HCT116 (cell line): ENCODE results near the gene GOSR1. TPM values are rescaled to one million over a fixed set of nuclear protein-coding genes. Genes with fewer than 3 reads are reported as not detected.
"Not testable (repeated sequence)": the region's sequence is repeated elsewhere in the genome, so short reads cannot be mapped to it uniquely, and the experiment has no call there.

Experiments used
- ATAC-seq: fragments of 200-7000 bp; cut with Tn5 transposase; 2 replicates; pipeline ENCODE4 v1.9.1; 2020; ENCODE audit warnings: mild to moderate bottlenecking, moderate library complexity
- BruUV-seq: library from RNA; stranded (reverse); fragments of 400-500 nt; replicated peaks from 2 replicates; lab custom pipeline; 2021; lab: Mats Ljungman, UMichigan
- CTCF ChIA-PET: fragments of 300-600 bp; sonication (Branson Sonifier 250); formaldehyde crosslinking; loops from one replicate; lab custom pipeline; 2021; ENCODE audit warnings: antibody characterized with exemption; lab: Charles Lee
- POLR2A ChIA-PET: fragments of 300-600, 350-600 bp; sonication (Branson Sonifier 250); formaldehyde crosslinking; loops from one replicate; lab custom pipeline; 2021; ENCODE audit warnings: antibody characterized with exemption; lab: Charles Lee
- RAD21 ChIA-PET, 2 experiments: fragments of 300-600 bp; sonication (Branson Sonifier 250); formaldehyde crosslinking; loops; one replicate each; lab custom pipeline; 2023; ENCODE audit warnings: low total read pairs in 2 of 2; ENCODE audit not compliant: uncharacterized antibody in 2 of 2, unreplicated experiment in 2 of 2, low non-redundant PET in 1 of 2; lab: Charles Lee
- DNase-seq: peaks from one replicate; pipeline ENCODE4 v3.0.0-alpha.2; 2010; ENCODE audit warnings: low read depth, low spot score
- H2AFZ ChIP-seq: fragments of 200-600 bp; shearing (Covaris generic), sonication (generic); 2 replicates; pipeline ENCODE4 v1.6.1; 2017; ENCODE audit warnings: low read depth, mixed run types, mixed read lengths, antibody characterized with exemption, low read length; ENCODE audit not compliant: poor library complexity, severe bottlenecking
- H3K27ac ChIP-seq: 2 replicates; pipeline ENCODE4 v1.5.1; 2012; ENCODE audit warnings: low read depth, low read length
- H3K27me3 ChIP-seq: fragments of 200-600 bp; sonication (generic); 2 replicates; pipeline ENCODE4 v1.6.1; 2016; ENCODE audit warnings: mixed run types, low read length, mixed read lengths; ENCODE audit not compliant: insufficient read depth
- H3K36me3 ChIP-seq, 2 experiments: fragments of 200-500 bp in 1 of 2; fragments of 200-600 bp in 1 of 2; sonication (Bioruptor generic) in 1 of 2; sonication (generic) in 1 of 2; 2 replicates each; pipeline versions ENCODE4 v1.5.1 to v1.6.1; 2014 to 2016; ENCODE audit warnings: low read length in 2 of 2, inconsistent platforms in 1 of 2, mixed read lengths in 1 of 2, mixed run types in 1 of 2; ENCODE audit not compliant: insufficient read depth in 2 of 2, control insufficient read depth in 1 of 2
- H3K4me1 ChIP-seq, 2 experiments: fragments of 200-600 bp in 1 of 2; sonication (generic) in 1 of 2; 2 replicates each; pipeline versions ENCODE4 v1.5.1 to v1.6.1; 2012 to 2017; ENCODE audit warnings: low read length in 2 of 2, inconsistent platforms in 1 of 2, mild to moderate bottlenecking in 1 of 2, mixed read lengths in 1 of 2, mixed run types in 1 of 2, moderate library complexity in 1 of 2; ENCODE audit not compliant: insufficient read depth in 2 of 2, control insufficient read depth in 1 of 2
- H3K4me2 ChIP-seq: fragments of 200-600 bp; sonication (generic); 2 replicates; pipeline ENCODE4 v1.6.1; 2017; ENCODE audit warnings: mixed run types, low read length, mixed read lengths
- H3K4me3 ChIP-seq, 2 experiments: fragments of 200-600 bp in 1 of 2; sonication (generic) in 1 of 2; replicated peaks in 1 of 2; 2 replicates each; pipeline ENCODE4 v1.5.1; 2011 to 2016; ENCODE audit warnings: low read length in 2 of 2, control low read depth in 1 of 2, low read depth in 1 of 2, mild to moderate bottlenecking in 1 of 2, mixed read lengths in 1 of 2, mixed run types in 1 of 2
- H3K79me2 ChIP-seq: fragments of 200-600 bp; sonication (generic); 2 replicates; pipeline ENCODE4 v1.6.1; 2017; ENCODE audit warnings: mild to moderate bottlenecking, mixed run types, low read length, moderate library complexity, mixed read lengths; ENCODE audit not compliant: insufficient read depth
- H3K9ac ChIP-seq: fragments of 200-600 bp; sonication (generic); 2 replicates; pipeline ENCODE4 v1.6.1; 2016; ENCODE audit warnings: low read length, mixed read lengths
- H3K9me2 ChIP-seq: fragments of 200-600 bp; sonication (generic), shearing (Covaris generic); 2 replicates; pipeline ENCODE4 v1.6.1; 2017; ENCODE audit warnings: mixed run types, mild to moderate bottlenecking, moderate library complexity; ENCODE audit not compliant: insufficient read depth
- H3K9me3 ChIP-seq, 2 experiments: fragments of 200-500 bp in 1 of 2; fragments of 200-600 bp in 1 of 2; sonication (Bioruptor generic) in 1 of 2; sonication (generic) in 1 of 2; 2 replicates each; pipeline ENCODE4 v1.6.1; 2014 to 2017; ENCODE audit warnings: low read length in 2 of 2, mixed read lengths in 2 of 2, inconsistent platforms in 1 of 2, low read depth in 1 of 2, mild to moderate bottlenecking in 1 of 2, mixed run types in 1 of 2, moderate library complexity in 1 of 2; ENCODE audit not compliant: control insufficient read depth in 1 of 2, insufficient read depth in 1 of 2
- H4K20me1 ChIP-seq: fragments of 200-600 bp; sonication (generic), shearing (Covaris generic); 2 replicates; pipeline ENCODE4 v1.6.1; 2017; ENCODE audit warnings: mixed run types, mild to moderate bottlenecking, moderate library complexity; ENCODE audit not compliant: insufficient read depth
- CBX3 ChIP-seq: IDR thresholded peaks from 2 replicates; pipeline ENCODE4 v1.6.1; 2012; ENCODE audit warnings: low read depth
- EGR1 ChIP-seq: IDR thresholded peaks from 2 replicates; pipeline ENCODE4 v1.6.1; 2012; ENCODE audit warnings: low read depth
- EZH2phosphoT487 ChIP-seq: fragments of 200-600 bp; IDR thresholded peaks from 2 replicates; pipeline ENCODE4 v1.6.1; 2018; ENCODE audit warnings: antibody characterized with exemption, borderline replicate concordance
- FOSL1 ChIP-seq: IDR thresholded peaks from 2 replicates; pipeline ENCODE4 v1.6.1; 2012; ENCODE audit warnings: low read depth
- POLR2AphosphoS5 ChIP-seq: IDR thresholded peaks from 2 replicates; pipeline ENCODE4 v1.6.1; 2011; ENCODE audit warnings: mild to moderate bottlenecking, low read depth, low read length, moderate library complexity
- RAD21 ChIP-seq: IDR thresholded peaks from 2 replicates; pipeline ENCODE4 v1.6.1; 2012; ENCODE audit warnings: low read depth, mild to moderate bottlenecking
- REST ChIP-seq: IDR thresholded peaks from 2 replicates; pipeline ENCODE4 v1.6.1; 2012; ENCODE audit warnings: low read depth
- SRF ChIP-seq: IDR thresholded peaks from 2 replicates; pipeline ENCODE4 v1.6.1; 2012; ENCODE audit warnings: low read depth
- intact Hi-C: fragments of 100-400 bp; cut with micrococcal nuclease; formaldehyde crosslinking; loops from 2 replicates; pipeline ENCODE4 v1.10.0; 2022
- total RNA-seq: library from RNA; stranded (reverse); gene quantifications from one replicate; pipeline ENCODE4 v1.2.1, GENCODE V29; 2021; ENCODE audit not compliant: unreplicated experiment
- TF ChIP-seq, protein P1 (sequence below): IDR thresholded peaks from 2 replicates; pipeline ENCODE4 v1.6.1; 2011; ENCODE audit warnings: mild to moderate bottlenecking, low read length, moderate library complexity; ENCODE audit not compliant: insufficient replicate concordance; ENCODE audit errors: extremely low read depth

The GOSR1 gene
- total RNA-seq, 1 experiment from 2014 or later: 48.8 TPM

- CTCF ChIA-PET, H4K20me1 ChIP-seq, intact Hi-C loops, H3K4me1 ChIP-seq, BruUV-seq, H3K9me2 ChIP-seq, ATAC-seq, H3K27me3 ChIP-seq, DNase-seq, RAD21 ChIA-PET, POLR2A ChIA-PET, H3K36me3 ChIP-seq, H3K9ac ChIP-seq, H3K9me3 ChIP-seq, H2AFZ ChIP-seq, H3K79me2 ChIP-seq, H3K4me2 ChIP-seq, H3K27ac ChIP-seq, H3K4me3 ChIP-seq: not testable (repeated sequence)
Measured at GRCh38 chr17:30536846-30537245, 59.6 kb downstream of the GOSR1 start.

GRCh38 chr17:30537667-30538066, 60.5 kb downstream of the GOSR1 start:
- H3K9ac ChIP-seq, H3K4me2 ChIP-seq, H3K79me2 ChIP-seq, H2AFZ ChIP-seq, DNase-seq, H4K20me1 ChIP-seq, intact Hi-C loops, H3K27ac ChIP-seq, H3K4me3 ChIP-seq, RAD21 ChIA-PET, ATAC-seq, CTCF ChIA-PET, POLR2A ChIA-PET, H3K27me3 ChIP-seq, BruUV-seq, H3K9me3 ChIP-seq, H3K9me2 ChIP-seq, H3K4me1 ChIP-seq, H3K36me3 ChIP-seq: not testable (repeated sequence)

DNA sequence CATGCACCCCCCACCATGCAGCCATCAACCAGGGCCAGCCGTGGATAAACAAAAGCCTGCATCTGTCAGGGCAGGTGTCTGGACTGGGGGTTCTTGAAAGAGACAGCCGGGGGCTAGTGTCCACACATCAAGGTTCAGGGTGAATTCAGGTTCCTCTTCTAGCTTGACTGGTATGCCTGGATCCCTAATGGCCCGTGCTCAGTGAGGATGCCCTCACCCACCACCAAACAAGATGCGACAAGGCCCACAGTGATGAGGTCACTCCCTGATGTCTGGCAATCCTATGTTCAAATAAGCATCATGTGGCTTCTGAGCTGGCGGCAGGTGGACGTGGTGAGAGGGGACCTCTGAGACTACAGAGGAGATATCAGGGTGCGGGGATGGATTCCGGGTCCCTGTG, 64.6 kb downstream of the GOSR1 start:
- CTCF ChIA-PET: no interaction called here
- Histone ChIP-seq H3K4me3 (no peak overlapping the region), H3K9me3 (no peaks in the 10 kb centered on the region), H3K9ac (no peak overlapping the region), H3K79me2 (no peaks in the 10 kb centered on the region), H3K27me3 (no peaks in the 10 kb centered on the region), H4K20me1 (no peaks in the 10 kb centered on the region), H2AFZ (no peak overlapping the region), H3K4me2 (no peak overlapping the region), H3K9me2 (no peaks in the 10 kb centered on the region), H3K27ac (no peak overlapping the region), H3K36me3 (no peaks in the 10 kb centered on the region), H3K4me1 (no peaks in the 10 kb centered on the region)
- no TSS peak for BruUV-seq
- intact Hi-C loops: no loop called here
- RAD21 ChIA-PET: no interaction called here
- POLR2A ChIA-PET: no interaction called here
- DNase-seq (no peak), ATAC-seq (no peak)
- TF ChIP-seq RAD21 (no peak), CBX3 (no peak), SRF (no peak), REST (no peak), FOSL1 (no peak), EGR1 (no peak), POLR2AphosphoS5 (no peak), EZH2phosphoT487 (no peak)
- TF ChIP-seq, protein P1, sequence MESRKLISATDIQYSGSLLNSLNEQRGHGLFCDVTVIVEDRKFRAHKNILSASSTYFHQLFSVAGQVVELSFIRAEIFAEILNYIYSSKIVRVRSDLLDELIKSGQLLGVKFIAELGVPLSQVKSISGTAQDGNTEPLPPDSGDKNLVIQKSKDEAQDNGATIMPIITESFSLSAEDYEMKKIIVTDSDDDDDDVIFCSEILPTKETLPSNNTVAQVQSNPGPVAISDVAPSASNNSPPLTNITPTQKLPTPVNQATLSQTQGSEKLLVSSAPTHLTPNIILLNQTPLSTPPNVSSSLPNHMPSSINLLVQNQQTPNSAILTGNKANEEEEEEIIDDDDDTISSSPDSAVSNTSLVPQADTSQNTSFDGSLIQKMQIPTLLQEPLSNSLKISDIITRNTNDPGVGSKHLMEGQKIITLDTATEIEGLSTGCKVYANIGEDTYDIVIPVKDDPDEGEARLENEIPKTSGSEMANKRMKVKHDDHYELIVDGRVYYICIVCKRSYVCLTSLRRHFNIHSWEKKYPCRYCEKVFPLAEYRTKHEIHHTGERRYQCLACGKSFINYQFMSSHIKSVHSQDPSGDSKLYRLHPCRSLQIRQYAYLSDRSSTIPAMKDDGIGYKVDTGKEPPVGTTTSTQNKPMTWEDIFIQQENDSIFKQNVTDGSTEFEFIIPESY: no peak
